HL-60 (cell line): ENCODE data around the gene MYBL2.

Experiments
- CTCF ChIP-seq: IDR thresholded peaks from one replicate; pipeline ENCODE4 v1.5.1; 2011; ENCODE audit warnings: low read length, control low read depth, inconsistent platforms; ENCODE audit not compliant: insufficient read depth
- GABPA ChIP-seq: IDR thresholded peaks from 2 replicates; pipeline ENCODE4 v1.6.1; 2012; ENCODE audit warnings: low read depth
- POLR2AphosphoS5 ChIP-seq: IDR thresholded peaks from 2 replicates; pipeline ENCODE4 v1.6.1; 2012; ENCODE audit warnings: low read depth
- TF ChIP-seq, protein P1 (sequence below): IDR thresholded peaks from 2 replicates; pipeline ENCODE4 v1.6.1; 2012; ENCODE audit warnings: low read depth; ENCODE audit not compliant: insufficient replicate concordance

DNA sequence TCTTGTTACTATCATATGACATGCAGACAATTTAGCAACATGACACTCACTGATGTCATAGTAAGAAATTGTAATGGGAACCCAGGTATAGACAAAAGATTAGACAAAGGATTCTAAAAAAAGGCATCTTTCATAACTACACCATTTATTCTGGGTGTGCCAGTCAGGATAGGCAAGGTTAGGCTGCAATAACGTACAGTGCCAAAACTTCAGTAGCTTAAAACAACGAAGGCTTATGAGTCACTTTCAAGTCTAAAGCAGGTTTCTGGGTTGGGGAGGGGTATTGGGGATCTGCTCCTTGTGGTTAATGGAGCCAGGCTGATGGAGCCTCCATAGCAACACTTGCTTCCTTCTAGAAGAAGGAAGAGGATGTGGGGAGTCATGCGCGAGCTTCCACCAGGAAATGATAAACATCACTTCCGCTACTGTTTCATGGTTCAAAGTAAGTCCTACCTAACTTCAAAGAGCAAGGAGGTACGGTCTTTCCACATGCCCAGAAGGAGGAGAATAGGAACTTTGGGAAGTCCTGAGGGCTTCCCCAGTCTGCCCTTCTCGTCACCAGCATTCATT is 61.9 kb downstream of the MYBL2 start:
- TF ChIP-seq CTCF: no peak
- TF ChIP-seq POLR2AphosphoS5: no peak
- no peak for TF ChIP-seq GABPA
- TF ChIP-seq, protein P1, sequence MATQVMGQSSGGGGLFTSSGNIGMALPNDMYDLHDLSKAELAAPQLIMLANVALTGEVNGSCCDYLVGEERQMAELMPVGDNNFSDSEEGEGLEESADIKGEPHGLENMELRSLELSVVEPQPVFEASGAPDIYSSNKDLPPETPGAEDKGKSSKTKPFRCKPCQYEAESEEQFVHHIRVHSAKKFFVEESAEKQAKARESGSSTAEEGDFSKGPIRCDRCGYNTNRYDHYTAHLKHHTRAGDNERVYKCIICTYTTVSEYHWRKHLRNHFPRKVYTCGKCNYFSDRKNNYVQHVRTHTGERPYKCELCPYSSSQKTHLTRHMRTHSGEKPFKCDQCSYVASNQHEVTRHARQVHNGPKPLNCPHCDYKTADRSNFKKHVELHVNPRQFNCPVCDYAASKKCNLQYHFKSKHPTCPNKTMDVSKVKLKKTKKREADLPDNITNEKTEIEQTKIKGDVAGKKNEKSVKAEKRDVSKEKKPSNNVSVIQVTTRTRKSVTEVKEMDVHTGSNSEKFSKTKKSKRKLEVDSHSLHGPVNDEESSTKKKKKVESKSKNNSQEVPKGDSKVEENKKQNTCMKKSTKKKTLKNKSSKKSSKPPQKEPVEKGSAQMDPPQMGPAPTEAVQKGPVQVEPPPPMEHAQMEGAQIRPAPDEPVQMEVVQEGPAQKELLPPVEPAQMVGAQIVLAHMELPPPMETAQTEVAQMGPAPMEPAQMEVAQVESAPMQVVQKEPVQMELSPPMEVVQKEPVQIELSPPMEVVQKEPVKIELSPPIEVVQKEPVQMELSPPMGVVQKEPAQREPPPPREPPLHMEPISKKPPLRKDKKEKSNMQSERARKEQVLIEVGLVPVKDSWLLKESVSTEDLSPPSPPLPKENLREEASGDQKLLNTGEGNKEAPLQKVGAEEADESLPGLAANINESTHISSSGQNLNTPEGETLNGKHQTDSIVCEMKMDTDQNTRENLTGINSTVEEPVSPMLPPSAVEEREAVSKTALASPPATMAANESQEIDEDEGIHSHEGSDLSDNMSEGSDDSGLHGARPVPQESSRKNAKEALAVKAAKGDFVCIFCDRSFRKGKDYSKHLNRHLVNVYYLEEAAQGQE: no peak
